Left lung (tissue), 10 donors: ENCODE measurements around the gene RALGPS1. TPM values are rescaled to one million over a fixed set of nuclear protein-coding genes. Genes with fewer than 3 reads are reported as not detected.
A peak's percentile ranks its signal among the peaks of the same experiment; 100 is the strongest.

Source experiments
- ATAC-seq: fragments of 200-7000 bp; cut with Tn5 transposase; one replicate; pipeline ENCODE4 v1.9.1; 2020; ENCODE audit warnings: moderate library complexity
- DNase-seq, 4 donors: peaks; one replicate each; pipeline ENCODE4 v3.0.0-alpha.2; 2013 to 2020
- H3K27ac ChIP-seq, 2 donors: fragments of 200-600 bp; sonication (generic) in 1 of 2; one replicate each; pipeline versions ENCODE4 v1.5.0 to v1.8.0; 2020 to 2021
- H3K27me3 ChIP-seq, 2 donors: fragments of 200-600 bp; sonication (generic) in 1 of 2; one replicate each; pipeline versions ENCODE4 v1.5.0 to v1.8.0; 2020 to 2021
- H3K36me3 ChIP-seq, 2 donors: fragments of 200-600 bp; sonication (generic) in 1 of 2; one replicate each; pipeline versions ENCODE4 v1.5.0 to v1.8.0; 2020 to 2021
- H3K4me1 ChIP-seq, 2 donors: fragments of 200-600 bp; one replicate each; pipeline ENCODE4 v1.8.0; 2021
- H3K4me3 ChIP-seq, 2 donors: fragments of 200-600 bp; sonication (generic) in 1 of 2; one replicate each; pipeline versions ENCODE4 v1.5.0 to v1.8.0; 2020 to 2021; ENCODE audit warnings: mild to moderate bottlenecking in 1 of 2
- H3K9me3 ChIP-seq, 2 donors: fragments of 200-600 bp; sonication (generic) in 1 of 2; one replicate each; pipeline versions ENCODE4 v1.5.0 to v1.8.0; 2020 to 2021
- CTCF ChIP-seq, 2 donors: fragments of 200-600 bp; sonication (generic) in 1 of 2; IDR thresholded peaks; one replicate each; pipeline versions ENCODE4 v1.5.0 to v1.8.0; 2021; ENCODE audit warnings: antibody characterized with exemption in 2 of 2
- intact Hi-C, 2 donors: fragments of 100-400 bp; cut with DNase I; formaldehyde crosslinking; loops; one replicate each; pipeline versions ENCODE4 v1.11.2 to v1.14.2; 2022
- polyA plus RNA-seq, 6 donors: library from polyadenylated mRNA; unstranded; fragments of 120-200 nt; gene quantifications; one replicate each; pipeline ENCODE4 v1.2.1, GENCODE V29; 2013; ENCODE audit not compliant: insufficient read length in 6 of 6
- total RNA-seq, 2 donors: library from RNA; stranded (reverse); fragmentation: NEBNext Ultra II Directional; extraction: Animal tissue kit (Norgen Biotek cat#: 25700); gene quantifications; one replicate each; pipeline ENCODE4 v1.2.1, GENCODE V29; 2021
- donor health status: DM: no; HTN: yes; CAD: no.
- donor health status: DM: no; HTN: no; CAD: no.

RALGPS1 gene
- total and polyA plus RNA-seq, 8 donors: 11.9 to 27.6 (median 21.5) TPM

DNA sequence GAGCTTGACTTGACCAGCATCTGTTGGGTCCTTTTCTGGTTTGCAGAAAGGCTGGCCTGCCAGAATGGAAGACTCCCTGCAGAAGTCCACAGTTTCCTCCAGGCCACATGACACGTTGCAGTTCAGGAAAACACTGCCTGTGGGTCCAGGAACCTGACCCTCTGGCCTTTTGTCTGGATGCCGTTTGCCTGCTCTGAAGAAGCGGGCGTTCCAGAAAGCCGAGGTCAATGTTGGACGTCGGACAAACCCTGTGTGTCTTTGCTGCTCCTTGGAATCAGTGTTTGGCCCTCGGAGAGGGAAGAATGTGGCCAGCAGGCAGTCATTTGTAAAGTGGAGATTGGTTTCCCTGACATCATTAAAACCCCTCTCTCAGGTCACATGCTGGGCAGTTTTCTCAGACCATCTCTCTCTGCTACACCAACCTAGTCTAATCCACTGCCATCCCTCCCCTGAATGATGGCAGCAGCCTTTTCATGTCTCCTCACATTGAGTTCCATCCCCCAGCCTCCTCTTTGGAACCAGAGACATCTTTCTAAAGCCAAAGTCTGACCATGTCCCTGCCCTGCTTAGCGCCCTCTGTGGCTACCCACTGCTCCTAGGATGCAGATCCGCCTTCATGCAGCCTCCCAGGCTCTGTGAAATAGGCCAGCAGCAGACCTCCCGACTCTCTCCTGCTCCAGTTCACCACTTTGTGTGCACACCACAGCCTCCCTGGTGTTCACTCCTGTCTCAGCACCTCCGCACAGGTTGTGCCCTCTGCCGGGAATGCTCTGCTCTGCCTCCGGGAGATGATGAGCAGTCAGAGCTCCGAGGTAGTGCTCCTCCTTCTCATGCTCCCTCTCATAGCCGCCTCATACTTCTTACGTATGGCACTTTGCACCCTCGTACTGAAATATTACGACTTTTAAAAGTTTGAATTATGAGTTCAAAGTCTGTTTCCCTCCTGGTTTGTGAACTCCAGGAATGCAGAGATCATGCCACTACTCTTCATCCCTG is 75.6 kb downstream of the RALGPS1 start:
- Histone ChIP-seq H3K36me3 (no peaks in the 10 kb centered on the region), H3K4me1 (peaks cover 9 to 19% of the 10 kb centered on the region in 2 donors), H3K27ac (peak overlapping the region in 1 of 2 donors; percentile 39), H3K9me3 (peaks cover 0 to 9% of the 10 kb centered on the region in 2 donors), H3K4me3 (no peak overlapping the region), H3K27me3 (peaks cover 0 to 41% of the 10 kb centered on the region in 2 donors)
- intact Hi-C loops: no loop called here
- no peak for TF ChIP-seq CTCF (IDR thresholded peaks at IDR 0.05)
- ATAC-seq (peak; percentile 34), DNase-seq (peak in 1 of 4 donors; percentile 49)

- no peak for TF ChIP-seq CTCF (IDR thresholded peaks at IDR 0.05)
- intact Hi-C loops: no loop called here
- Histone ChIP-seq H3K27ac (peak overlapping the region in 1 of 2 donors; percentile 9), H3K27me3 (peaks cover 0 to 41% of the 10 kb centered on the region in 2 donors), H3K36me3 (no peaks in the 10 kb centered on the region), H3K9me3 (peaks cover 0 to 9% of the 10 kb centered on the region in 2 donors), H3K4me3 (no peak overlapping the region), H3K4me1 (peaks cover 3 to 8% of the 10 kb centered on the region in 2 donors)
- DNase-seq (no peak), ATAC-seq (peak; percentile 26)
Measured at GRCh38 chr9:126991183-126991582, 76.6 kb downstream of the RALGPS1 start.

DNA sequence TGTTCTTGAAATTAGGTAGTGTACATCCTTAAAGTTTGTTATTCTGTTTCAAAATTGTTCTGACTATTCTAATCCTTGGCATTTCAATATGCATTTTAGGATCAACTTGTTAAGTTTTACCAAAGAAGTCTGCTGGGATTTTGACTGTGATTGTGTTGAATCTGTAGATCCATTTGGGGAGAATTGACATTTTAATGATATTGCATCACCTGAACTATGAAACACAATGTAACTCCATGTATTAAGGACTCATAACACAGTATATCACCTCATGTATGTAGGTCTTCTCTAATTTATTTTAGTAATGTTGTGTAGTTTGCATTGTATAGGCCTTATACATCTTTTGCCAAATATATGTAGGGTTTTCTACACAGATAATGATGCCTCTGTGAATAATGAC is 77.8 kb downstream of the RALGPS1 start:
- no peaks in the 10 kb centered on the region for H3K4me1 ChIP-seq
- DNase-seq: no peak
- ATAC-seq: no peak
- no peak overlapping the region for H3K4me3 ChIP-seq
- H3K36me3 ChIP-seq: no peaks in the 10 kb centered on the region
- intact Hi-C loops: no loop called here
- TF ChIP-seq CTCF (IDR thresholded peaks at IDR 0.05): no peak
- peaks cover 0 to 40% of the 10 kb centered on the region in 2 donors for H3K27me3 ChIP-seq
- no peak overlapping the region for H3K27ac ChIP-seq
- peaks cover 0 to 9% of the 10 kb centered on the region in 2 donors for H3K9me3 ChIP-seq

- no peak for ATAC-seq
- no peak for DNase-seq
- intact Hi-C loops: no loop called here
Measured at GRCh38 chr9:126999315-127000068, 84.9 kb downstream of the RALGPS1 start.

More at GRCh38 chr9:126999315-127000068, 84.9 kb downstream of the RALGPS1 start:
- Histone ChIP-seq H3K4me3 (no peak overlapping the region), H3K27ac (no peak overlapping the region), H3K36me3 (no peaks in the 10 kb centered on the region), H3K27me3 (no peaks in the 10 kb centered on the region), H3K4me1 (no peaks in the 10 kb centered on the region), H3K9me3 (no peaks in the 10 kb centered on the region)
- TF ChIP-seq CTCF (IDR thresholded peaks at IDR 0.05): no peak
